GM19099 (cell line): ENCODE results near the gene RAB8A.

Experiments used
- POLR2A ChIP-seq: IDR thresholded peaks from 3 replicates; pipeline ENCODE4 v1.6.1; 2011; ENCODE audit warnings: low read depth; ENCODE audit not compliant: insufficient read length; ENCODE audit errors: extremely low read depth

The RAB8A gene

GRCh38 chr19:16168465-16169081 lies 56.9 kb downstream of the RAB8A start:
- TF ChIP-seq POLR2A = no peak

DNA sequence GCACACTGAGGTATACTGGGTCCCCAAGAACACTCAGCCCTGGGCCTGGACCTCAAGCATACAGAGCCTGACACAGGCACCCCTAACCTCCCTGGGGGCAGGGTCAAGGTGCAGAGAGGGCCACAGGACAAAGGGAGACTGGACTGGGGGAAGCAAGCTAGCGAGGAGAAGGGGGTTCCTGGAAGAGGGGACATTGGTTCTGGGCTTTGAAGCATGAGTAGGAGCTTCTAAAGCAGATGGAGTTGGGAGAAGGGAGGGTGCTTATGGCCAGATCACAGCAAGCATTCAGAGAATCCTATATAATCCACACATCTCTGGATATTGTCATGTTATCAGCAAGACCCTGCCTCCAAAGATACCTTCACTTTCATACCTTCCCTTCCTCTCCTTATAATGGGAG lies 58.4 kb downstream of the RAB8A start:
- TF ChIP-seq POLR2A = no peak

- TF ChIP-seq POLR2A = no peak
Measured at GRCh38 chr19:16175954-16176353, 64.3 kb downstream of the RAB8A start.

DNA sequence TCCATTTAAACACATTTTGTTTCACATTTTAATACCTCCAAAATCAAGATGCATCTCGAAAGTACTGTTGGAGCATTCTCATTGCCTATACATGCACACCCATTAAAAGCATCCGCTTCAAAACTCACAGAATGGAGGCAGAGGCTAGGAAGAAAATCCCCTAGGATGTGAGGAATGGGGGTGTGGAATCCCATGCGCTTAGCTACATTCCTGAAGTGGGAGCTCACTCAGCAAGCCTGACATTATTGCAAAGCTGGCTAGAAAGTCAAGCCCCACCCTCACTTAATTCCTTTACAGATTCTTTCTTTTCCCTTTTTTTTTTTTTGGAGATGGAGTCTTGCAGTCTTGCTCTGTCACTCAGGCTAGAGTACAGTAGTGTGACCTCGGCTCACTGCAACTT lies 68.9 kb downstream of the RAB8A start:
- no peak for TF ChIP-seq POLR2A
